PC-3 (cell line): ENCODE data around the gene PLA2G4C.

Source experiments
- CTCF ChIP-seq: fragments of 300-600 bp; sonication (generic); conservative IDR thresholded peaks from 2 replicates; pipeline ENCODE4 v1.5.1; 2017; ENCODE audit warnings: antibody characterized with exemption, low read depth, mild to moderate bottlenecking, low read length
- EZH2 ChIP-seq: fragments of 300-600 bp; sonication (generic); IDR thresholded peaks from one replicate; pipeline ENCODE4 v1.6.1; 2017; ENCODE audit warnings: antibody characterized with exemption, mild to moderate bottlenecking, low read length; ENCODE audit not compliant: unreplicated experiment

- TF ChIP-seq EZH2 = no peak
- TF ChIP-seq CTCF = no peak
Measured at GRCh38 chr19:48122421-48122820, 11.8 kb upstream of the PLA2G4C start.
